GM21367 (cell line): Measurements from ENCODE around the gene P3H2.
A peak's percentile ranks its signal among the peaks of the same experiment; 100 is the strongest.
"Not testable (repeated sequence)": the region's sequence is repeated elsewhere in the genome, so short reads cannot be mapped to it uniquely, and the experiment has no call there.

Experiments used
- ATAC-seq: cut with Tn5 transposase; IDR thresholded peaks from one replicate; pipeline ENCODE4 v1.9.1; 2021; ENCODE audit not compliant: unreplicated experiment

P3H2 gene

GRCh38 chr3:189990826-189991225 lies 129.9 kb downstream of the P3H2 start:
- no peak for ATAC-seq

- ATAC-seq: no peak
Measured at GRCh38 chr3:189988854-189989253, 131.8 kb downstream of the P3H2 start.

- no peak for ATAC-seq
Measured at GRCh38 chr3:189988322-189988721, 132.4 kb downstream of the P3H2 start.

- ATAC-seq: no peak
Measured at GRCh38 chr3:189985948-189986347, 134.7 kb downstream of the P3H2 start.

- no peak for ATAC-seq
Measured at GRCh38 chr3:189983612-189984011, 137.1 kb downstream of the P3H2 start.

GRCh38 chr3:189982321-189982945 lies 138.3 kb downstream of the P3H2 start:
- ATAC-seq: no peak

- ATAC-seq: no peak
Measured at GRCh38 chr3:189981668-189982067, 139.0 kb downstream of the P3H2 start.

- no peak for ATAC-seq
Measured at GRCh38 chr3:189978753-189979152, 141.9 kb downstream of the P3H2 start.

- no peak for ATAC-seq
Measured at GRCh38 chr3:189977174-189977573, 143.5 kb downstream of the P3H2 start.

GRCh38 chr3:189975391-189975990 lies 145.2 kb downstream of the P3H2 start:
- no peak for ATAC-seq

- no peak for ATAC-seq
Measured at GRCh38 chr3:189974359-189974758, 146.3 kb downstream of the P3H2 start.

GRCh38 chr3:189967254-189967865 lies 153.3 kb downstream of the P3H2 start:
- ATAC-seq: peak; percentile 71

- ATAC-seq: peak; percentile 52
Measured at GRCh38 chr3:189966843-189967242, 153.9 kb downstream of the P3H2 start.

GRCh38 chr3:189964623-189965332 lies 155.9 kb downstream of the P3H2 start:
- ATAC-seq: no peak

- ATAC-seq: no peak
Measured at GRCh38 chr3:189962466-189962865, 158.2 kb downstream of the P3H2 start.

- ATAC-seq: peak; percentile 82
Measured at GRCh38 chr3:189961522-189962161, 159.1 kb downstream of the P3H2 start.

GRCh38 chr3:189961086-189961485 lies 159.6 kb downstream of the P3H2 start:
- ATAC-seq: not testable (repeated sequence)

GRCh38 chr3:189954733-189955665 lies 165.7 kb downstream of the P3H2 start:
- no peak for ATAC-seq

- ATAC-seq: no peak
Measured at GRCh38 chr3:189953551-189953950, 167.1 kb downstream of the P3H2 start.

- no peak for ATAC-seq
Measured at GRCh38 chr3:189952272-189952671, 168.4 kb downstream of the P3H2 start.
